GM06990 (cell line): ENCODE results near the gene SACS.

ENCODE experiments used
- DNase-seq: peaks from one replicate; pipeline ENCODE4 v3.0.0-alpha.2; 2011; ENCODE audit not compliant: insufficient read length; ENCODE audit errors: extremely low read depth
- H3K27me3 ChIP-seq: replicated peaks from 2 replicates; pipeline ENCODE4 v1.6.0; 2011; ENCODE audit warnings: low read length; ENCODE audit not compliant: control insufficient read depth, insufficient read depth
- H3K36me3 ChIP-seq: 2 replicates; pipeline ENCODE4 v1.5.1; 2011; ENCODE audit warnings: low read length; ENCODE audit not compliant: control insufficient read depth, insufficient read depth
- H3K4me3 ChIP-seq: replicated peaks from 2 replicates; pipeline ENCODE4 v1.5.1; 2011; ENCODE audit warnings: low read depth, mild to moderate bottlenecking, control low read depth, low read length
- CTCF ChIP-seq: IDR thresholded peaks from 2 replicates; pipeline ENCODE4 v1.5.1; 2011; ENCODE audit warnings: low read length, control low read depth, mild to moderate bottlenecking, inconsistent platforms; ENCODE audit not compliant: insufficient read depth, poor library complexity, severe bottlenecking

Gene SACS

GRCh38 chr13:23466144-23467002 lies 32.9 kb upstream of the SACS start:
- TF ChIP-seq CTCF, result peak; percentile 63
- Histone ChIP-seq H3K36me3 (no peaks in the 10 kb centered on the region), H3K4me3 (peak overlapping the region; percentile 64), H3K27me3 (no peaks in the 10 kb centered on the region)
- DNase-seq, result peak; percentile 87

- TF ChIP-seq CTCF, result no peak
- Histone ChIP-seq H3K4me3 (no peak overlapping the region), H3K36me3 (no peaks in the 10 kb centered on the region), H3K27me3 (no peaks in the 10 kb centered on the region)
- no peak for DNase-seq
These were observed 30.2 kb upstream of the SACS start for GRCh38 chr13:23463661-23464060.

GRCh38 chr13:23462815-23463559 lies 29.5 kb upstream of the SACS start:
- DNase-seq, result no peak
- Histone ChIP-seq H3K4me3 (no peak overlapping the region), H3K36me3 (no peaks in the 10 kb centered on the region), H3K27me3 (no peaks in the 10 kb centered on the region)
- no peak for TF ChIP-seq CTCF

DNA sequence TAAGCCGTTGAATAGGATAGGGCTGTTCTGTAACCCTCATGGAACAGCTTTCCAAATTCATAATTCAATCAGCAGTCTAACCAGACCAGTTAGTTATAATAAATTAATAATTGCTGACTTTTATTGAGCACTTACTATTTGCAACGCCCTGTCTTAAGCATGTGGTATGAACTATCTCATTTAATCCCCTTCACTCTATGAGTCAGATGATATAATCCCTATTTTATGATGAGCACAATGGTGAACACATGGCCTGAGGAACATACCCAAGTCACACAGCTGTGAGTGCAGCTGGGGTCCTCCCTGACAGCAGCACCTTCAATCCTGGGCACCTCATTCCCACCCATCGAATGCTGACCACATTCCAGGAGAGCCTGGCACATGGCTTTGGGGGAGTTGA lies 28.0 kb upstream of the SACS start:
- no peak for TF ChIP-seq CTCF
- Histone ChIP-seq H3K27me3 (no peaks in the 10 kb centered on the region), H3K36me3 (no peaks in the 10 kb centered on the region), H3K4me3 (no peak overlapping the region)
- DNase-seq, result no peak

DNA sequence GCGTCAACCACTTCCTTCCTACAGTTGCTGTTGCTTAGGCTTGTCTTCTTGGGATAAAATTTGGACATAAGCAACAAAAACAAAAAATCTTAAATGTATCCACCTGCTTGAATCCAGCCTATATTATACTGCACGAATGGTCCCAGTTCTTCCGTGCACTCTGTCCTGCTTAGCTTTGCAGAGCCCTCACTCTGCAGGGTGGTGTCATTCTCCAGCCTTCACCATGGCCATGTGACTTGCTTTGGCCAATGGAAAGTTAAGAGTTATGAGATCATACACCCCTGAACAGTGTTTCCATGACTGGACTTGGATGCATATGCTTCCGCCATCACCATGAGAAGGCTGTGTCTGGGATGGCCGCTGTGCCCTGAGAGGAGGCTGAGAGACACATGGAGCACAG lies 27.4 kb upstream of the SACS start:
- no peak for TF ChIP-seq CTCF
- no peaks in the 10 kb centered on the region for H3K27me3 ChIP-seq
- H3K36me3 ChIP-seq, result no peaks in the 10 kb centered on the region
- no peak for DNase-seq
- H3K4me3 ChIP-seq, result no peak overlapping the region
